Measurements from ENCODE around the gene INTS14.
A peak's percentile ranks its signal among the peaks of the same experiment; 100 is the strongest.

GRCh38 chr15:65610871-65611718 is at the start of gene INTS14:
- peak; percentile 68 for TF ChIP-seq CTCF (conservative IDR thresholded peaks at IDR 0.05)
- TF ChIP-seq EZH2 (IDR thresholded peaks at IDR 0.05; ENCODE audit: low read depth), result no peak

All from PC-9 (cell line).